Transverse colon (tissue), 4 donors: Measurements from ENCODE around the gene GPC6.

ENCODE experiments used
- EP300 ChIP-seq: sonication (generic); formaldehyde crosslinking; IDR thresholded peaks from one replicate; pipeline ENCODE4 v1.6.1; 2017; ENCODE audit warnings: antibody characterized with exemption, low read depth
- POLR2A ChIP-seq: fragments of 450-650 bp; IDR thresholded peaks from one replicate; pipeline ENCODE4 v1.6.1; 2016; ENCODE audit warnings: antibody characterized with exemption, mild to moderate bottlenecking, moderate library complexity
- POLR2AphosphoS5 ChIP-seq, 3 donors: sonication (generic); formaldehyde crosslinking; IDR thresholded peaks; one replicate each; pipeline ENCODE4 v1.6.1; 2016; ENCODE audit warnings: antibody characterized with exemption in 3 of 3
- TF ChIP-seq, protein P1 (sequence below), 5 experiments: fragments of 200-600 bp in 3 of 5; fragments of 450-650 bp in 2 of 5; sonication (generic) in 3 of 5; IDR thresholded peaks; 1 replicate in 2 of 5; 2 replicates in 3 of 5; pipeline ENCODE4 v1.5.1; 2016 to 2017; ENCODE audit warnings: antibody characterized with exemption in 5 of 5, inconsistent platforms in 3 of 5, mild to moderate bottlenecking in 2 of 5, moderate library complexity in 1 of 5

DNA sequence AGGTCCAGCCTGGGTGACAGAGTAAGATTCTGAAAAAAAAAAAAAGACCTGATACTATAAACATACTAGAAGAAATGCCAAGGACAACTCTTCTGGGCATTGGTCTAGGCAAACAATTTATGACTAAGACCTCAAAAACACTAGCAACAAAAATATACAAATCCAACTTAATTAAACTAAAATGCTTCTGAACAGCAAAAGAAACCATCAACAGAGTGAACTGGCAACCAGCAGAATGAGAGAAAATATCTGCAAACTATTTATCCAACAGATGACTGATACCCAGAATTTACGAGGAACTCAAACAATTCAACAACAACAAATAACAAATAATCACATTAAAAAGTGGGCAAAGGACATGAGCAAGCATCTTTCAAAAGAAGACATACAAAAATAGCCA is 26.8 kb upstream of the GPC6 start:
- TF ChIP-seq, protein P1, sequence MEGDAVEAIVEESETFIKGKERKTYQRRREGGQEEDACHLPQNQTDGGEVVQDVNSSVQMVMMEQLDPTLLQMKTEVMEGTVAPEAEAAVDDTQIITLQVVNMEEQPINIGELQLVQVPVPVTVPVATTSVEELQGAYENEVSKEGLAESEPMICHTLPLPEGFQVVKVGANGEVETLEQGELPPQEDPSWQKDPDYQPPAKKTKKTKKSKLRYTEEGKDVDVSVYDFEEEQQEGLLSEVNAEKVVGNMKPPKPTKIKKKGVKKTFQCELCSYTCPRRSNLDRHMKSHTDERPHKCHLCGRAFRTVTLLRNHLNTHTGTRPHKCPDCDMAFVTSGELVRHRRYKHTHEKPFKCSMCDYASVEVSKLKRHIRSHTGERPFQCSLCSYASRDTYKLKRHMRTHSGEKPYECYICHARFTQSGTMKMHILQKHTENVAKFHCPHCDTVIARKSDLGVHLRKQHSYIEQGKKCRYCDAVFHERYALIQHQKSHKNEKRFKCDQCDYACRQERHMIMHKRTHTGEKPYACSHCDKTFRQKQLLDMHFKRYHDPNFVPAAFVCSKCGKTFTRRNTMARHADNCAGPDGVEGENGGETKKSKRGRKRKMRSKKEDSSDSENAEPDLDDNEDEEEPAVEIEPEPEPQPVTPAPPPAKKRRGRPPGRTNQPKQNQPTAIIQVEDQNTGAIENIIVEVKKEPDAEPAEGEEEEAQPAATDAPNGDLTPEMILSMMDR (IDR thresholded peaks at IDR 0.05) = no peak
- TF ChIP-seq POLR2A (no peak), EP300 (no peak), POLR2AphosphoS5 (IDR thresholded peaks at IDR 0.05) (no peak)
